ENCODE measurements around the gene LY9.

The LY9 gene

GRCh38 chr1:160795951-160796383 is at the start of gene LY9:
Gene LY9, plus strand, starts transcription at chr1:160796174. Its CDS starts 14 bp downstream, at chr1:160796188.
- no peak for DNase-seq (ENCODE audit: low spot score)

- no peak for DNase-seq (ENCODE audit: low spot score)
These were observed 49.0 kb upstream of the LY9 start for GRCh38 chr1:160746836-160747500.

- no peak for DNase-seq (ENCODE audit: low spot score)
These were observed 48.3 kb upstream of the LY9 start for GRCh38 chr1:160747717-160748116.

- no peak for DNase-seq (ENCODE audit: low spot score)
These were observed 47.6 kb upstream of the LY9 start for GRCh38 chr1:160748181-160748877.

- DNase-seq (ENCODE audit: low spot score) = no peak
These were observed 47.1 kb upstream of the LY9 start for GRCh38 chr1:160748878-160749269.

GRCh38 chr1:160750608-160751007 is 45.4 kb upstream of the LY9 start:
- no peak for DNase-seq (ENCODE audit: low spot score)

- DNase-seq (ENCODE audit: low spot score) = no peak
These were observed 43.6 kb upstream of the LY9 start for GRCh38 chr1:160752406-160752805.

GRCh38 chr1:160752924-160753323 is 43.0 kb upstream of the LY9 start:
- no peak for DNase-seq (ENCODE audit: low spot score)

GRCh38 chr1:160753594-160753993 is 42.4 kb upstream of the LY9 start:
- DNase-seq (ENCODE audit: low spot score) = no peak

- no peak for DNase-seq (ENCODE audit: low spot score)
These were observed 40.5 kb upstream of the LY9 start for GRCh38 chr1:160755461-160755860.

- no peak for DNase-seq (ENCODE audit: low spot score)
These were observed 39.8 kb upstream of the LY9 start for GRCh38 chr1:160755911-160756848.

- DNase-seq (ENCODE audit: low spot score) = no peak
These were observed 39.1 kb upstream of the LY9 start for GRCh38 chr1:160756849-160757201.

GRCh38 chr1:160758521-160758920 is 37.5 kb upstream of the LY9 start:
- DNase-seq (ENCODE audit: low spot score) = no peak

GRCh38 chr1:160759740-160760139 is 36.2 kb upstream of the LY9 start:
- DNase-seq (ENCODE audit: low spot score) = no peak

- DNase-seq (ENCODE audit: low spot score) = no peak
These were observed 34.9 kb upstream of the LY9 start for GRCh38 chr1:160761046-160761445.

- DNase-seq (ENCODE audit: low spot score) = no peak
These were observed 34.1 kb upstream of the LY9 start for GRCh38 chr1:160761886-160762285.

- no peak for DNase-seq (ENCODE audit: low spot score)
These were observed 32.0 kb upstream of the LY9 start for GRCh38 chr1:160763993-160764392.

GRCh38 chr1:160767395-160768294 is 28.3 kb upstream of the LY9 start:
- no peak for DNase-seq (ENCODE audit: low spot score)

GRCh38 chr1:160768295-160768657 is 27.7 kb upstream of the LY9 start:
- no peak for DNase-seq (ENCODE audit: low spot score)

GRCh38 chr1:160772331-160772730 is 23.6 kb upstream of the LY9 start:
- no peak for DNase-seq (ENCODE audit: low spot score)

GRCh38 chr1:160773093-160773492 is 22.9 kb upstream of the LY9 start:
- DNase-seq (ENCODE audit: low spot score) = no peak
